ENCODE measurements around the gene CYGB.

DNA sequence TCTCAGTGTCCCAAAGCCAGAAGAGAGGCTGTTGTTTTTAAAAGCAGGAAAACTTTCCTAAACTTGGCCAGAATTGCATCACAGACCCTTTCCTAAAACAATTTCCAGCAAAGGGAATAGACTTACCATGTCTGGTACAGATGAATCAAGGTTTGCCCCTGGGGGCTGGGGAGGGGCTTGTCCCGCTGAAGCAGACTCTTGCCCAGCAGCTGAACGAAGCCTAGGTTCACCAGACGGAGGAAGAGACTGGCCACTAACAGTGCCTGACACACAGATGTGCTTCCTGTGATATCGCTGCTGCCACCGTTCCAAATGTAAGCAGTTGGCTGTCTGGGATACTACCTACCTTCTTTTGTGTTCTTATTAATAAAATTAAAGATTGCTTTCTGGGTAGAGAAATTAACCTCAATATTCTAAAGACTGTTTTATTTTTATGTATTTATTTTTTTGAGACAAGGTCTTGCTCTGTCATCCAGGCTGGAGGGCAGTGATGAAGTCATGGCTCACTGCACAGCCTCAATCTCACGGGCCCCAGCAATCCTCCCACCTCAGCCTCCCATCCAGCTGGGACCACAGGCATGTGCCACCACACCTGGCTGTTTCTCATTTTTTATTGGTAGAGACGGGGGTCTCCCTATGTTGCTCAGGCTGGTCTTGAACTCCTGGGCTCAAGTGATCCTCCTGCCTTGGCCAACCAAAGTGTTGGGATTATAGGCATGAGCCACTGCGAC is 15.8 kb upstream of the CYGB start:
- no peak for TF ChIP-seq ZNF48 (tag by site-specific recombination; IDR thresholded peaks at IDR 0.05)
- TF ChIP-seq, protein P1, sequence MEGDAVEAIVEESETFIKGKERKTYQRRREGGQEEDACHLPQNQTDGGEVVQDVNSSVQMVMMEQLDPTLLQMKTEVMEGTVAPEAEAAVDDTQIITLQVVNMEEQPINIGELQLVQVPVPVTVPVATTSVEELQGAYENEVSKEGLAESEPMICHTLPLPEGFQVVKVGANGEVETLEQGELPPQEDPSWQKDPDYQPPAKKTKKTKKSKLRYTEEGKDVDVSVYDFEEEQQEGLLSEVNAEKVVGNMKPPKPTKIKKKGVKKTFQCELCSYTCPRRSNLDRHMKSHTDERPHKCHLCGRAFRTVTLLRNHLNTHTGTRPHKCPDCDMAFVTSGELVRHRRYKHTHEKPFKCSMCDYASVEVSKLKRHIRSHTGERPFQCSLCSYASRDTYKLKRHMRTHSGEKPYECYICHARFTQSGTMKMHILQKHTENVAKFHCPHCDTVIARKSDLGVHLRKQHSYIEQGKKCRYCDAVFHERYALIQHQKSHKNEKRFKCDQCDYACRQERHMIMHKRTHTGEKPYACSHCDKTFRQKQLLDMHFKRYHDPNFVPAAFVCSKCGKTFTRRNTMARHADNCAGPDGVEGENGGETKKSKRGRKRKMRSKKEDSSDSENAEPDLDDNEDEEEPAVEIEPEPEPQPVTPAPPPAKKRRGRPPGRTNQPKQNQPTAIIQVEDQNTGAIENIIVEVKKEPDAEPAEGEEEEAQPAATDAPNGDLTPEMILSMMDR (tag by site-specific recombination; IDR thresholded peaks at IDR 0.05): no peak
- TF ChIP-seq ZNF239 (tag by site-specific recombination; IDR thresholded peaks at IDR 0.05): no peak
- TF ChIP-seq, protein P2, sequence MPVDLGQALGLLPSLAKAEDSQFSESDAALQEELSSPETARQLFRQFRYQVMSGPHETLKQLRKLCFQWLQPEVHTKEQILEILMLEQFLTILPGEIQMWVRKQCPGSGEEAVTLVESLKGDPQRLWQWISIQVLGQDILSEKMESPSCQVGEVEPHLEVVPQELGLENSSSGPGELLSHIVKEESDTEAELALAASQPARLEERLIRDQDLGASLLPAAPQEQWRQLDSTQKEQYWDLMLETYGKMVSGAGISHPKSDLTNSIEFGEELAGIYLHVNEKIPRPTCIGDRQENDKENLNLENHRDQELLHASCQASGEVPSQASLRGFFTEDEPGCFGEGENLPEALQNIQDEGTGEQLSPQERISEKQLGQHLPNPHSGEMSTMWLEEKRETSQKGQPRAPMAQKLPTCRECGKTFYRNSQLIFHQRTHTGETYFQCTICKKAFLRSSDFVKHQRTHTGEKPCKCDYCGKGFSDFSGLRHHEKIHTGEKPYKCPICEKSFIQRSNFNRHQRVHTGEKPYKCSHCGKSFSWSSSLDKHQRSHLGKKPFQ (tag by site-specific recombination; IDR thresholded peaks at IDR 0.05): no peak
- TF ChIP-seq ZNF777 (tag by site-specific recombination; IDR thresholded peaks at IDR 0.05; ENCODE audit: borderline replicate concordance): no peak
- no peak for TF ChIP-seq ZNF211 (tag by site-specific recombination; IDR thresholded peaks at IDR 0.05; ENCODE audit: low read depth)
- no peak for TF ChIP-seq ZNF76 (tag by site-specific recombination; IDR thresholded peaks at IDR 0.05; ENCODE audit: borderline replicate concordance, low read depth)
- no peak for TF ChIP-seq ZBTB20 (tag by site-specific recombination; IDR thresholded peaks at IDR 0.05)
- TF ChIP-seq, protein P3, sequence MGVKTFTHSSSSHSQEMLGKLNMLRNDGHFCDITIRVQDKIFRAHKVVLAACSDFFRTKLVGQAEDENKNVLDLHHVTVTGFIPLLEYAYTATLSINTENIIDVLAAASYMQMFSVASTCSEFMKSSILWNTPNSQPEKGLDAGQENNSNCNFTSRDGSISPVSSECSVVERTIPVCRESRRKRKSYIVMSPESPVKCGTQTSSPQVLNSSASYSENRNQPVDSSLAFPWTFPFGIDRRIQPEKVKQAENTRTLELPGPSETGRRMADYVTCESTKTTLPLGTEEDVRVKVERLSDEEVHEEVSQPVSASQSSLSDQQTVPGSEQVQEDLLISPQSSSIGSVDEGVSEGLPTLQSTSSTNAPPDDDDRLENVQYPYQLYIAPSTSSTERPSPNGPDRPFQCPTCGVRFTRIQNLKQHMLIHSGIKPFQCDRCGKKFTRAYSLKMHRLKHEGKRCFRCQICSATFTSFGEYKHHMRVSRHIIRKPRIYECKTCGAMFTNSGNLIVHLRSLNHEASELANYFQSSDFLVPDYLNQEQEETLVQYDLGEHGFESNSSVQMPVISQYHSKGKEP (tag by site-specific recombination; IDR thresholded peaks at IDR 0.05): no peak
